DMS79 treated with DMSO at 0.1 percent for 48 hours (cell line): Measurements from ENCODE around the gene LMX1A.

Experiments used
- DNase-seq: peaks from one replicate; lab custom pipeline; 2025; lab: John Stamatoyannopoulos, UW

The LMX1A gene

GRCh38 chr1:165367375-165367993, 11.0 kb upstream of the LMX1A start:
- peak; percentile 34 for DNase-seq

- peak; percentile 43 for DNase-seq
Observed at GRCh38 chr1:165365341-165365740, 8.8 kb upstream of the LMX1A start.

- DNase-seq = peak; percentile 56
Observed at GRCh38 chr1:165364568-165365133, 8.1 kb upstream of the LMX1A start.

GRCh38 chr1:165356876-165357275, 361 bp upstream of the LMX1A start:
- DNase-seq = no peak

GRCh38 chr1:165355139-165355976, 1.2 kb downstream of the LMX1A start:
- no peak for DNase-seq

GRCh38 chr1:165354739-165355138, 1.8 kb downstream of the LMX1A start:
- DNase-seq = no peak

GRCh38 chr1:165353731-165354671, 2.5 kb downstream of the LMX1A start:
- no peak for DNase-seq

- DNase-seq = peak; percentile 33
Observed at GRCh38 chr1:165352442-165353293, 3.8 kb downstream of the LMX1A start.

- no peak for DNase-seq
Observed at GRCh38 chr1:165351863-165352441, 4.6 kb downstream of the LMX1A start.

GRCh38 chr1:165350840-165351239, 5.7 kb downstream of the LMX1A start:
- DNase-seq = no peak

- DNase-seq = no peak
Observed at GRCh38 chr1:165345502-165345901, 11.0 kb downstream of the LMX1A start.

- DNase-seq = no peak
Observed at GRCh38 chr1:165344736-165345135, 11.8 kb downstream of the LMX1A start.

- no peak for DNase-seq
Observed at GRCh38 chr1:165344198-165344597, 12.3 kb downstream of the LMX1A start.

GRCh38 chr1:165342587-165342986, 13.9 kb downstream of the LMX1A start:
- peak; percentile 10 for DNase-seq

GRCh38 chr1:165342168-165342567, 14.3 kb downstream of the LMX1A start:
- DNase-seq = no peak

GRCh38 chr1:165339164-165339563, 17.4 kb downstream of the LMX1A start:
- no peak for DNase-seq

GRCh38 chr1:165330483-165330882, 26.0 kb downstream of the LMX1A start:
- DNase-seq = no peak

- no peak for DNase-seq
Observed at GRCh38 chr1:165329104-165329503, 27.4 kb downstream of the LMX1A start.

GRCh38 chr1:165328136-165328535, 28.4 kb downstream of the LMX1A start:
- no peak for DNase-seq

- DNase-seq = no peak
Observed at GRCh38 chr1:165327538-165327937, 29.0 kb downstream of the LMX1A start.
